GM20000 (cell line): ENCODE data around the gene PSME3.
A peak's percentile ranks its signal among the peaks of the same experiment; 100 is the strongest.

Experiments
- DNase-seq: peaks from one replicate; pipeline ENCODE4 v3.0.0; 2012; ENCODE audit warnings: low spot score
- CTCF ChIP-seq: IDR thresholded peaks from 2 replicates; pipeline ENCODE4 v1.5.1; 2012; ENCODE audit warnings: mild to moderate bottlenecking, control low read depth; ENCODE audit errors: extremely low read depth, missing control alignments

Gene PSME3

GRCh38 chr17:42795061-42795460 is 38.1 kb upstream of the PSME3 start:
- no peak for DNase-seq
- TF ChIP-seq CTCF: no peak

GRCh38 chr17:42795465-42795864 is 37.7 kb upstream of the PSME3 start:
- no peak for TF ChIP-seq CTCF
- no peak for DNase-seq

DNA sequence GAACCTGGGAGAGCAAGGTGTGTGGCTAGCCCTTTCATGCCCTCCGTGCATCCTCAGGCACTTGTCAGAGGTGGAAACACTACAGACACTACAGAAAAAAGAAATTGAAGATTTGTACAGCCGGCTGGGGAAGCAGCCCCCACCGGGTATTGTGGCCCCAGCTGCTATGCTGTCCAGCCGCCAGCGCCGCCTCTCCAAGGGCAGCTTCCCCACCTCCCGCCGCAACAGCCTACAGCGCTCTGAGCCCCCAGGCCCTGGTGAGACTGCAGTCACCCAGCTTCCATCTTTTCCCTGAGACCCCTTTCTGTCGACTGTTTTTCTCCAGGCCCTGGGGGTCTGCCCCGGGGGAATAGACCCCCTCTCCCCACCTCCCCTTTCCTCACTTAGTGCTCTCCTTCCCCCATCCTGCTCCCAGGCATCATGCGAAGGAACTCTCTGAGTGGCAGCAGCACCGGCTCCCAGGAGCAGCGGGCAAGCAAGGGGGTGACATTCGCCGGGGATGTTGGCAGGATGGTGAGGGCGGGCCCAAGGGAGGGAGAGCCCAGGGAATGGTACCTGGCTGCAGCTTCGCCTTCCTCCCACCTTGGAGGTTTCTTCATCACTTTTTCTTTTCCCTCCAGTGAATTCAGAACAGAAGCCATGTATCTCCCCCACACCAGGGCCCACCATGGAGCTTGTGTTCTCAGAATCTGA is 37.0 kb upstream of the PSME3 start:
- TF ChIP-seq CTCF: no peak
- DNase-seq: no peak

- no peak for TF ChIP-seq CTCF
- DNase-seq: no peak
These were observed 35.9 kb upstream of the PSME3 start for GRCh38 chr17:42797067-42798007.

GRCh38 chr17:42798011-42798382 is 35.2 kb upstream of the PSME3 start:
- no peak for DNase-seq
- no peak for TF ChIP-seq CTCF

- no peak for TF ChIP-seq CTCF
- peak; percentile 91 for DNase-seq
These were observed 34.5 kb upstream of the PSME3 start, which contains the start of the genes CNTD1 and COA3 for GRCh38 chr17:42798383-42799380. Gene CNTD1 (plus strand): TSS chr17:42798861. CDS start chr17:42799068, 207 bp downstream. Gene COA3 (minus strand): TSS chr17:42798704. CDS start chr17:42798681, 23 bp downstream.
